Epithelial cell of proximal tubule (primary cell): Measurements from ENCODE around the gene C1QTNF1. TPM values are rescaled to one million over a fixed set of nuclear protein-coding genes. Genes with fewer than 3 reads are reported as not detected.

Source experiments
- DNase-seq: peaks from one replicate; pipeline ENCODE4 v3.0.0-alpha.2; 2011; ENCODE audit warnings: low read depth
- H3K4me3 ChIP-seq: 2 replicates; pipeline ENCODE4 v1.5.1; 2011; ENCODE audit warnings: low read depth, mild to moderate bottlenecking, low read length
- CTCF ChIP-seq: conservative IDR thresholded peaks from 2 replicates; pipeline ENCODE4 v1.5.1; 2012; ENCODE audit warnings: low read depth, mild to moderate bottlenecking, low read length
- total RNA-seq: library from RNA; depleted of rRNA; stranded (reverse); fragments of >200 nt; gene quantifications from 2 replicates; pipeline ENCODE4 v1.2.3, GENCODE V29; 2015

The C1QTNF1 gene
- total RNA-seq, 1 donor from 2014 or later: 2.1 TPM

DNA sequence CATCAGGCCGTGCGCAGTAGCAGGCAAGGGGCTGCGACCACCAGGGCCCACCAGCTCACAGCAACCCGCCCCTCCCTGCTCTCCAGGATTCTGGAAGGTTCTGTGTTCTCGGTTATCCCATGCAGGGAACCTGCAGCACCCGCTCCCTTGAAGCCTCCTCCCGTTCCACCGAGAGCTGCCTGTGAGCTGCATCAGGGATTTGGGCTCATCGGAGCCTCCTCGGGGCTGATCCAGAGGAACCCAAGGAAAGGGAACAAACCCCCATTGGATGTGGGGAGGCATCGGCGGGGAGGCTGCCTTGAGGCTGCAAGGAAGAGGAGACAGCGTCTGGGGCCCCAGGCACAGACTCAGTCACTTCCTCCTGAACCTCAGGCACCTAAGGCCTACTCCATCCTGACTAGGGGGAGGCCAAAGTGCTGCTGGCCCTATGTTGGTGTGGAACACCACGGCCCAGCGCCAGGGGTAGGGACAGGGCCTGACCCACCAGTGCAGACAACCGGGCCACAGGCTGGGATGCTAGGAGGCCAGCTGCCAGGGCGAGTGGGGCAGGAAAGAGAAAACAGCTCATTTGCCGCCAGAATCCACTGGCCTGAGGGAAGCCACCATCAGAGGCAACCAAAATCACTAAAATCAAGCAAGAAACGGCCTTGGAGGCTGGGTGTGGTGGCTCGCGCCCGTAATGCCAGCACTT lies 29.8 kb upstream of the C1QTNF1 start:
- no peak overlapping the region for H3K4me3 ChIP-seq
- TF ChIP-seq CTCF: no peak
- DNase-seq: no peak

- no peak for DNase-seq
- no peak overlapping the region for H3K4me3 ChIP-seq
- TF ChIP-seq CTCF: no peak
Measured at GRCh38 chr17:78995022-78995760, 28.8 kb upstream of the C1QTNF1 start.

- no peak for TF ChIP-seq CTCF
- H3K4me3 ChIP-seq: no peak overlapping the region
- no peak for DNase-seq
Measured at GRCh38 chr17:78995761-78996451, 28.1 kb upstream of the C1QTNF1 start.

- no peak for DNase-seq
- H3K4me3 ChIP-seq: no peak overlapping the region
- no peak for TF ChIP-seq CTCF
Measured at GRCh38 chr17:78996781-78997201, 27.2 kb upstream of the C1QTNF1 start.

GRCh38 chr17:78997231-78997741 lies 26.7 kb upstream of the C1QTNF1 start:
- DNase-seq: no peak
- TF ChIP-seq CTCF: no peak
- H3K4me3 ChIP-seq: no peak overlapping the region

- no peak for DNase-seq
- no peak overlapping the region for H3K4me3 ChIP-seq
- TF ChIP-seq CTCF: no peak
Measured at GRCh38 chr17:78997881-78998280, 26.1 kb upstream of the C1QTNF1 start.
